ENCODE data around the gene SCNN1B.

Gene SCNN1B

GRCh38 chr16:23321206-23321875 is 19.2 kb downstream of the SCNN1B start:
- DNase-seq (ENCODE audit: low read depth in 3 of 3): no peak

GRCh38 chr16:23323224-23324030 is 21.3 kb downstream of the SCNN1B start:
- DNase-seq (ENCODE audit: low read depth in 3 of 3): no peak

- DNase-seq (ENCODE audit: low read depth in 3 of 3): no peak
Measured at GRCh38 chr16:23324727-23325126, 22.6 kb downstream of the SCNN1B start.

GRCh38 chr16:23327836-23328235 is 25.7 kb downstream of the SCNN1B start:
- DNase-seq (ENCODE audit: low read depth in 3 of 3): no peak

- no peak for DNase-seq (ENCODE audit: low read depth in 3 of 3)
Measured at GRCh38 chr16:23330161-23330560, 28.1 kb downstream of the SCNN1B start.

GRCh38 chr16:23330583-23331249 is 28.6 kb downstream of the SCNN1B start:
- no peak for DNase-seq (ENCODE audit: low read depth in 3 of 3)

- no peak for DNase-seq (ENCODE audit: low read depth in 3 of 3)
Measured at GRCh38 chr16:23333034-23333579, 31.0 kb downstream of the SCNN1B start.

- no peak for DNase-seq (ENCODE audit: low read depth in 3 of 3)
Measured at GRCh38 chr16:23333831-23334456, 31.8 kb downstream of the SCNN1B start.

GRCh38 chr16:23334457-23334853 is 32.4 kb downstream of the SCNN1B start:
- DNase-seq (ENCODE audit: low read depth in 3 of 3): no peak

GRCh38 chr16:23334950-23335349 is 32.8 kb downstream of the SCNN1B start:
- DNase-seq (ENCODE audit: low read depth in 3 of 3): no peak

GRCh38 chr16:23337836-23338550 is 35.9 kb downstream of the SCNN1B start:
- DNase-seq (ENCODE audit: low read depth in 3 of 3): no peak

- DNase-seq (ENCODE audit: low read depth in 3 of 3): no peak
Measured at GRCh38 chr16:23339787-23340186, 37.7 kb downstream of the SCNN1B start.

GRCh38 chr16:23342083-23342640 is 40.1 kb downstream of the SCNN1B start:
- DNase-seq (ENCODE audit: low read depth in 3 of 3): no peak

- DNase-seq (ENCODE audit: low read depth in 3 of 3): no peak
Measured at GRCh38 chr16:23343643-23344612, 41.8 kb downstream of the SCNN1B start.

GRCh38 chr16:23345237-23345636 is 43.1 kb downstream of the SCNN1B start:
- no peak for DNase-seq (ENCODE audit: low read depth in 3 of 3)

- no peak for DNase-seq (ENCODE audit: low read depth in 3 of 3)
Measured at GRCh38 chr16:23348579-23349469, 46.7 kb downstream of the SCNN1B start.

GRCh38 chr16:23351360-23351759 is 49.3 kb downstream of the SCNN1B start:
- no peak for DNase-seq (ENCODE audit: low read depth in 3 of 3)

- no peak for DNase-seq (ENCODE audit: low read depth in 3 of 3)
Measured at GRCh38 chr16:23353440-23353839, 51.3 kb downstream of the SCNN1B start.

- DNase-seq (ENCODE audit: low read depth in 3 of 3): no peak
Measured at GRCh38 chr16:23354246-23354645, 52.1 kb downstream of the SCNN1B start.
